GM10266 (cell line): ENCODE measurements around the gene IL32.
"Not testable (repeated sequence)": the region's sequence is repeated elsewhere in the genome, so short reads cannot be mapped to it uniquely, and the experiment has no call there.

Source experiments
- DNase-seq: peaks from one replicate; pipeline ENCODE4 v3.0.0; 2012; ENCODE audit errors: extremely low spot score
- TF ChIP-seq, protein P1 (sequence below): IDR thresholded peaks from 2 replicates; pipeline ENCODE4 v1.5.1; 2012; ENCODE audit warnings: mild to moderate bottlenecking, low read depth; ENCODE audit not compliant: control insufficient read depth, insufficient read depth; ENCODE audit errors: missing control alignments

IL32 gene

DNA sequence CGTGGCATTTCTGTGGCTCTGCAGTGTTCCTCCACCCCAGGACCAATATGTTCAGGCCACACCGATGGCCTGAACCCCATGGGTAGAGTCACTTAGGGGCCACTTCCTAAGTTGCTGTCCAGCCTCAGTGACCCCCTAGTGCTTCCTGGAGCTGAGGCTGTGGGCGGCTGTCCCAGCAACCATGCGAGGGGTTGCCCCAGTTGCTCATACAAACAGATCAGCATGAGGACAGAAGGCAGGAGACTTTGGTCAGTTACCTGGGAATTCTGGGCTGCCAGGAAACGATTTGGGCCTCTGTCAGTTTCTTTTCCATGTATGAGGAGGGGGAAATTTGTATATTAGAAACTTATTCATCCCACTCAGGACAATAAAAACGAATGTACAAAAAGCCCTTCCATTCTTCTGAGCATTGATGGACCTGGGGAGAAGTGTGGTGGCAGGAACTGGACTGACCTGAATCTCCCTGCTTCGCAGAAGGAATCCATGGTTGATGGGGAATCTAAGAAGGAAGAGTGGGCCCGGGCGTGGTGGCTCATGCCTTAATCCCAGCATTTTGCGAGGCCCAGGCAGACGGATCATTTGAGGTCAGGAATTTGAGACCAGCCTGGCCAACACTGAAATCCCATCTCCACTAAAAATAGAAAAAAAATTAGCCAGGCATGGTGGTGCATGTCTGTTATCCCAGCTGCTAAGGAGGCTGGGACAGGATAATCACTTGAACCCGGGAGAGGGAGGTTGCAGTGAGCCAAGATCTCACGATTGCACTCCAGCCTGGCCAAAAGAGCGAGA, 4.9 kb upstream of the IL32 start:
- TF ChIP-seq, protein P1, sequence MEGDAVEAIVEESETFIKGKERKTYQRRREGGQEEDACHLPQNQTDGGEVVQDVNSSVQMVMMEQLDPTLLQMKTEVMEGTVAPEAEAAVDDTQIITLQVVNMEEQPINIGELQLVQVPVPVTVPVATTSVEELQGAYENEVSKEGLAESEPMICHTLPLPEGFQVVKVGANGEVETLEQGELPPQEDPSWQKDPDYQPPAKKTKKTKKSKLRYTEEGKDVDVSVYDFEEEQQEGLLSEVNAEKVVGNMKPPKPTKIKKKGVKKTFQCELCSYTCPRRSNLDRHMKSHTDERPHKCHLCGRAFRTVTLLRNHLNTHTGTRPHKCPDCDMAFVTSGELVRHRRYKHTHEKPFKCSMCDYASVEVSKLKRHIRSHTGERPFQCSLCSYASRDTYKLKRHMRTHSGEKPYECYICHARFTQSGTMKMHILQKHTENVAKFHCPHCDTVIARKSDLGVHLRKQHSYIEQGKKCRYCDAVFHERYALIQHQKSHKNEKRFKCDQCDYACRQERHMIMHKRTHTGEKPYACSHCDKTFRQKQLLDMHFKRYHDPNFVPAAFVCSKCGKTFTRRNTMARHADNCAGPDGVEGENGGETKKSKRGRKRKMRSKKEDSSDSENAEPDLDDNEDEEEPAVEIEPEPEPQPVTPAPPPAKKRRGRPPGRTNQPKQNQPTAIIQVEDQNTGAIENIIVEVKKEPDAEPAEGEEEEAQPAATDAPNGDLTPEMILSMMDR, result no peak
- DNase-seq, result no peak

DNA sequence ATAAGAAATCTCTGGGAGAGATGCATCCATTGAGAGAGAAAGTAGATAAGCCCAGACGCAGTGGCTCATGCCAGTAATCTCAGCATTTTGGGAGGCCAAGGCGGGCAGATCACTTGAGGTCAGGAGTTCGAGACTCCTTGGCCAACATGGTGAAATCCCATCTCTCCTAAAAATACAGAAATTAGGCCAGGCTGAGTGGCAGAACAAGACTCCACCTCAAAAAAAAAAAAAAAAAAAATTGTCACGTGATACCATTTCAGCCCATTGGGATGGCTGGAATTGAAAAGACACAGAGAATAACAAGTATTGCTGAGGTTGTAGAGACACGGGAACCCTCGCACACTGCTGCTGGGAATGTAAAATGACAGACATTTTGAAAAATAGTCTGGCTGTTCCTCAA, 2.9 kb upstream of the IL32 start:
- TF ChIP-seq, protein P1, result no peak
- no peak for DNase-seq

DNA sequence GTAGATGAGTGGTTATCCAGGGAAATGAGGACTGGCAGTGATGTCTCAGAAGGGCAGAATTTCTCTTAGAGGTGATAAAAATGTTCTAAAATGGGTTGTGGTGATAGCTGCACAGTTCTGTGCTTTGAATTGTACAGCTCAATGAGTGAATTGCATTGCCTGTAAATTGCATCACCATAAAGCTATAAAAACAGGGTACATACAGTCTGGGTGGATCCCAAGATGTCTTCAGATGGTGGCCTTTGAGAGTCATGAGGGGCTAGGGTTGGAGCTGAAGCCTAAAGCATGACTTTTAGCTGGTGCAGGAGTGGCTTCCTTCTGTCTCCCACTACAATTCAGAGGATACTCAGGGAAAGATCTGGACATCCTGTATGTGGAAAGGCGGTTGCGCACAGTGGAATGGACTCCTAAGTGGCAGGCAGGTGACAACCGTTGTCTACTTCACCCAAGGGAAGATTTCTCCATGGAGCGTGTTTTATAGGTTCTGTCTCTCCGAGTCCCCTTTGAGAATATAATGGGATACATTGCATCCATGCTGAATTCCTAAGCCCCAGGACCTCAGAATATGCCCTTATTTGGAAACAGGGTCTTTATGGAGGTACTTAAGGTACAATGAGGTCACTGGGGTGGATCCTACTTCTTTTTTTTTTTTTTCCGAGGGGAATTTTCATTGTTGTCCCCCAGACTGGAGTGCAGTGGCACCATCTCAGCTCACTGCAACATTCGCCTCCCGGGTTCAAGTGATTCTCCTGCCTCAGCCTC, 1.6 kb upstream of the IL32 start:
- no peak for DNase-seq
- TF ChIP-seq, protein P1, result no peak

DNA sequence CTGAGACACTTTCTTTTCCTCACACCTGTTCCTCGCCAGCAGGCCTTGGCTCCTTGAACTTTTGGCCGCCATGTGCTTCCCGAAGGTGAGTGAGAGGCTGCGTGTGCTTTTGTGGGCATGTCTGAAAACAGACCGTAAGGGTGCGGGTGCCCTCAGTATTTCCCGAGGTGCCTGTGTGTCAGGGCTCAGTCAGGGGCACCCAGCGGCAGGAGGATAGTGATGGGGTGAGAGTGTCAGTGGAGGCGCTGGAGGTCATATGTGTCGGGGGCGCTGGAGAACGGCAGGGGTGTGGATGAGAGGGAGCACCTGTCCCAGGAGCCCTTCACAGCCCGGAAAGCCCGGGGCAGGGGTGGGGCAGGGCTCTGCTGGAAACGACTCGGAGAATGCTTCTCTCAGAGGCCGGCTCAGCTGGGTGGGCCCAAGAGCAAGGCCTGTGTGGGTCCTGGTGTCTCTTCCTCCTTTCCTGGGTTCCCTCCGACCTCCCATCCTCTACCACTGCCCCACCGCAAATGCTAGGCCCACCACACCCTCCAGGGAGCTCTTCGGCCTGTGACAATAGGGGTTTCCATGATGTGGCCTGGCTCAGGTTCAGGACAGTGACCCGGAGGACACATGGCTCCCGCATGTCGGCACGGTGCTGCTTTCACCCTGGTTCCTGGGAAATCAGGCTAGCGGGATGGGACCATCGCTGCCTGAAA, 451 bp downstream of the IL32 start:
- no peak for DNase-seq
- TF ChIP-seq, protein P1, result no peak

DNA sequence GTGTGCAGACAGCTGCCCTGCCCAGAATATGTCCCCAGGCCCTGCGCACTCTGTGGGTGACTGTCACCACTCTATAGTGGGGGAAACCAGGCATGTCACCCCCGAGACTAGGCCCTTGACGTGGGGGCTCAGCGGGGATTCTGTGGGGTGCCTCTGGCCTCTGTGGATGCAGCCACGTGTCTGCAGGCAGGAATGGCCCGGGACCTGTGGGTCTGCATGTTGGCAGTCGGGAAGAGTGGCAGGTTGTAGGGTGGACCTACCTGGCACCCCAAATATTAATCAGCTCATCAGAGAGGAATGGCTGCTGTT, 954 bp downstream of the IL32 start:
- no peak for DNase-seq
- TF ChIP-seq, protein P1, result no peak

DNA sequence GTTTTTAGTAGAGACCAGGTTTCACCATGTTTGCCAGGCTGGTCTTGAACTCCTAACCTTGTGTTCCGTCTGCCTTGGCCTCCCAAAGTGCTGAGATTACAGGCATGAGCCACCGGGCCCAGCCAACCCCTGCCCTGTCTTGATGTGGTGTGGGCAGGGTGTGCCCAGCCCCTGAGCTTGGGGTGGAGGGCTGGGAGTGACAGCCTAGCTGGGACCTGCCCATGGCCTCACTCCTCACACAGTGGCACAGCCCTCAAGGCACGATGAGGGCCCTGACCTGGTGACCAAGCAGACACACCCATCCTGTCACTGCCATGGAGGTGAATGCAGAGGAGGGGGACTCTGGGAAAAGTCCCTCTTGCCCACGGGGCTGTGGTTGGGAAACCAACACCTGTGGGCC, 3.0 kb downstream of the IL32 start:
- TF ChIP-seq, protein P1, result no peak

DNA sequence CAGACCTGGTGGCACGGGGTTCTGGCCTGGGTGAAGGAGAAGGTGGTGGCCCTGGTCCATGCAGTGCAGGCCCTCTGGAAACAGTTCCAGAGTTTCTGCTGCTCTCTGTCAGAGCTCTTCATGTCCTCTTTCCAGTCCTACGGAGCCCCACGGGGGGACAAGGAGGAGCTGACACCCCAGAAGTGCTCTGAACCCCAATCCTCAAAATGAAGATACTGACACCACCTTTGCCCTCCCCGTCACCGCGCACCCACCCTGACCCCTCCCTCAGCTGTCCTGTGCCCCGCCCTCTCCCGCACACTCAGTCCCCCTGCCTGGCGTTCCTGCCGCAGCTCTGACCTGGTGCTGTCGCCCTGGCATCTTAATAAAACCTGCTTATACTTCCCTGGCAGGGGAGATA, 3.7 kb downstream of the IL32 start:
- not testable (repeated sequence) for DNase-seq

More for the DNA sequence above, 3.0 kb downstream of the IL32 start:
- no peak for DNase-seq
